GM12892 (cell line): Measurements from ENCODE around the gene TTLL13.

Source experiments
- DNase-seq: peaks from one replicate; pipeline ENCODE4 v3.0.0; 2011; ENCODE audit not compliant: insufficient read length
- FAIRE-seq: peaks from 2 replicates; lab custom pipeline; 2011; peaks lifted over from hg19 to GRCh38; lab: Jason Lieb, UNC
- POLR2A ChIP-seq: IDR thresholded peaks from 2 replicates; pipeline ENCODE4 v1.6.1; 2011; ENCODE audit warnings: low read depth, low read length, control low read depth
- POLR2AphosphoS5 ChIP-seq: IDR thresholded peaks from 2 replicates; pipeline ENCODE4 v1.6.1; 2011; ENCODE audit warnings: low read depth, low read length, control low read depth
- TAF1 ChIP-seq: IDR thresholded peaks from 2 replicates; pipeline ENCODE4 v1.6.1; 2011; ENCODE audit warnings: low read depth, mild to moderate bottlenecking, control low read depth, low read length, borderline replicate concordance

TTLL13 gene

GRCh38 chr15:90221246-90221900 lies 28.0 kb upstream of the TTLL13 start:
- DNase-seq (peak; percentile 58), FAIRE-seq (no peak)
- no peak for TF ChIP-seq POLR2A

DNA sequence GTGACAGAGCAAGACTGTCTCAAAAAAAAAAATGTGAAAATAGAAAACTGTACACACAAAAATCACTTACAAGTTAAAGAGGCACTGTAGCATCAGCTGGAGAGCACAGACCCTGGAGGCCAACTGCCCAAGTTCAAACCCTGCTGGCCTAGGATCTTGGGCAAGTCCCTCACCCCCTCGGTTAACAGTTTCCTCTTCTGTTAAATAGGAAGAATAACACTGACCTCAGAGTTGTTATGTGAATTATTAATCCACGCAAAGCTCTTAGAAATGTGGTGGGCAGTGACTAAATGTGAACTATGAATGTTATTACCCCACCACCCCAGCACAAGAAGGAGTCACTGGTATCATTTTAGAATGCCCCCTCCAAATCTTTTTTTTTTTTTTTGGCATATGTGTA lies 26.8 kb upstream of the TTLL13 start:
- DNase-seq: no peak
- no peak for FAIRE-seq
- TF ChIP-seq TAF1: no peak
- no peak for TF ChIP-seq POLR2A
- TF ChIP-seq POLR2AphosphoS5: no peak

- FAIRE-seq (no peak), DNase-seq (no peak)
- TF ChIP-seq TAF1: no peak
- TF ChIP-seq POLR2A: no peak
- no peak for TF ChIP-seq POLR2AphosphoS5
These were observed 25.8 kb upstream of the TTLL13 start for GRCh38 chr15:90223441-90224165.

DNA sequence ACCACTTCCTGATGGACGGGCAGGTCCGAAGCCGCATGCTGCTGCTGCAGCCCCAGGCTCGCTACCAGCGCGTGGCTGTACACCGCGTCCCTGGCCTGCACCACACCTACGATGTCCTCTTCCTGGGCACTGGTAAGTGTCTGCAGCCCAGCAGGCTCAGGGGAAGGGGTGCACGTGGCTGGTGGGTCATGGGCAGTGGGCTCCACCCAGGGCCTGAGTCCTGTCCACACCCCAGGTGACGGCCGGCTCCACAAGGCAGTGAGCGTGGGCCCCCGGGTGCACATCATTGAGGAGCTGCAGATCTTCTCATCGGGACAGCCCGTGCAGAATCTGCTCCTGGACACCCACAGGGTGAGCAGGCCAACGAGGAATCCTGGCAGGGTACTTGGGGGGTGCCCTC lies 24.3 kb upstream of the TTLL13 start:
- DNase-seq: no peak
- FAIRE-seq: no peak
- TF ChIP-seq POLR2A (no peak), TAF1 (no peak), POLR2AphosphoS5 (no peak)

- no peak for TF ChIP-seq TAF1
- no peak for TF ChIP-seq POLR2A
- no peak for TF ChIP-seq POLR2AphosphoS5
- no peak for FAIRE-seq
- no peak for DNase-seq
These were observed 23.7 kb upstream of the TTLL13 start for GRCh38 chr15:90225504-90226234.

GRCh38 chr15:90227336-90227735 lies 22.0 kb upstream of the TTLL13 start:
- TF ChIP-seq POLR2AphosphoS5: no peak
- no peak for TF ChIP-seq POLR2A
- TF ChIP-seq TAF1: no peak
- no peak for DNase-seq
- no peak for FAIRE-seq

- DNase-seq (no peak), FAIRE-seq (no peak)
- TF ChIP-seq TAF1 (no peak), POLR2A (no peak), POLR2AphosphoS5 (no peak)
These were observed 21.3 kb upstream of the TTLL13 start for GRCh38 chr15:90227816-90228772.

GRCh38 chr15:90228960-90229359 lies 20.4 kb upstream of the TTLL13 start:
- TF ChIP-seq TAF1 (no peak), POLR2A (no peak; the same call in 1 of the 2 replicates), POLR2AphosphoS5 (peak; percentile 37; the same call in 1 of the 2 replicates)
- no peak for FAIRE-seq

DNA sequence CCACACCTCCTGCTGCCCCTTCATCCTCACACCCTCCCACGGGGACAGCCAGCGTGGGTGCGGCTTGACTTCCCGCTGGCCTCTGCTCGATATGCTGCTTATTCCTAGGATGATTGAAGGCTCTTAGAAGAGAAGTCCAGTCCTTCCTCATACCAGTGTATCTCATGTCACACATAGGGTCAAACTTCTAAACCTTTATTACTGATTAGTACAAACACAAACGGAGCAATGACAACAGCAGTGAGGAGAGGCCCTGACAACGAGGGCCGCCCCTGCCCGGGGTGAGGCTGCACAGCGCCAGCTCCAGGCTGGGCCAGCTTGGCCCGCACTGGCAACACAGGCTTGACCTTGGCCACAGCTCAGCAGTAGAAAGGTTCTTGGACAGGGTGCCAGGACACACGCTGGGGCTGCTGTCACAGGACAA lies 19.3 kb upstream of the TTLL13 start:
- FAIRE-seq (no peak), DNase-seq (no peak)
- TF ChIP-seq TAF1: no peak
- no peak for TF ChIP-seq POLR2A
- no peak for TF ChIP-seq POLR2AphosphoS5

More at GRCh38 chr15:90228960-90229359, 20.4 kb upstream of the TTLL13 start:
- no peak for DNase-seq

DNA sequence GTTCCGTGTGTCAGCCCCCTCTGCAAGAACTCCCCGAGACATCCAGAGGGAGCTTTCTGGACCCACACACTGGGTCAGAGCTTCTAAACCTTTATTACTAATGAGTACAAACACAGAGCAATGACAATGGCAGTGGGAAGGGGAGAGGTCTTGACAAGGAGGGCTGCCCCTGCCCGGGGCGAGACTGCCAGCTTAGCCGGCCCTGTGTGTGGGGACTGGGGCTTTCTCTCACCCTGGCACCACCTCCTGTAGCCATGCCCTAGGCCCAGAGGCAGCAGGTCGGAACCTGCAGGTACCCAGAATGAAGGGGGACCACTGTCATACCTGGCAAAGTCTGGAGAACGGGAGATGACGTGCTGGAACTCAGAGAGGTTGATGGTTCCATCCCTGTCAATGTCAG lies 18.7 kb upstream of the TTLL13 start:
- TF ChIP-seq TAF1 (no peak), POLR2AphosphoS5 (no peak), POLR2A (no peak)
- no peak for FAIRE-seq
- no peak for DNase-seq

- DNase-seq: peak; percentile 57
- no peak for FAIRE-seq
These were observed 18.0 kb upstream of the TTLL13 start for GRCh38 chr15:90231028-90232017.

More at GRCh38 chr15:90231028-90232017, 18.0 kb upstream of the TTLL13 start:
- TF ChIP-seq POLR2AphosphoS5: peak; percentile 39; the same call in 1 of the 2 replicates
- peak; percentile 57; the same call in 1 of the 2 replicates for TF ChIP-seq POLR2A
- TF ChIP-seq TAF1: peak; percentile 11; the same call in 1 of the 2 replicates
